Measurements from ENCODE around the gene PPARG. TPM values are rescaled to one million over a fixed set of nuclear protein-coding genes. Genes with fewer than 3 reads are reported as not detected.
"Not testable (repeated sequence)": the region's sequence is repeated elsewhere in the genome, so short reads cannot be mapped to it uniquely, and the experiment has no call there.

PPARG gene
- total and polyA plus RNA-seq, 8 donors = 7.9 to 85.2 (median 29.3) TPM

DNA sequence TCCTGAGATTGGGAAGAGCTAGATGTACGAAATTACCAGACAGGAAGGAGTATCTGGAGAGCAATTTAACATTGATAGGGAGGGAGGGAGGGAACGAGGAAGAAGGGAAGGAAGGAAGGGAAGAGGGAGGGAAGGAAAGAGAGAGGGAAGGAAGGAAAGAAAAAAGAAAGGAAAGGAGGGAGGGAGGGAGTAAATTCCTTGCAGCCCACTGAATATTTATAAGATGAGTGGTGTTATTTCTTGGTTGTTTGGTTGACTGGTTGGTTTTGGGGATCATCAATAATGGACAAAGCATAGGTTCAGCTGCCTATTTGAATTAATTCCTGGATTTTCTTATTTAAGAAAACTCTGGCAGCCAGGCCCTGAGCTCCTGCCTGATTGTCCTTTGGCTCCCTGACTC lies 179.9 kb downstream of the PPARG start:
- 70 to 77% (median 76%) methylated on average over 2 of the region's 2 CpGs for WGBS, 5 donors
- DNase-seq = no peak
- Histone ChIP-seq H3K9me3 (no peaks in the 10 kb centered on the region), H3K4me3 (no peak overlapping the region), H3K27me3 (no peaks in the 10 kb centered on the region), H3K36me3 (no peaks in the 10 kb centered on the region), H3K27ac (no peak overlapping the region), H3K4me1 (no peaks in the 10 kb centered on the region)
- TF ChIP-seq, protein P1, sequence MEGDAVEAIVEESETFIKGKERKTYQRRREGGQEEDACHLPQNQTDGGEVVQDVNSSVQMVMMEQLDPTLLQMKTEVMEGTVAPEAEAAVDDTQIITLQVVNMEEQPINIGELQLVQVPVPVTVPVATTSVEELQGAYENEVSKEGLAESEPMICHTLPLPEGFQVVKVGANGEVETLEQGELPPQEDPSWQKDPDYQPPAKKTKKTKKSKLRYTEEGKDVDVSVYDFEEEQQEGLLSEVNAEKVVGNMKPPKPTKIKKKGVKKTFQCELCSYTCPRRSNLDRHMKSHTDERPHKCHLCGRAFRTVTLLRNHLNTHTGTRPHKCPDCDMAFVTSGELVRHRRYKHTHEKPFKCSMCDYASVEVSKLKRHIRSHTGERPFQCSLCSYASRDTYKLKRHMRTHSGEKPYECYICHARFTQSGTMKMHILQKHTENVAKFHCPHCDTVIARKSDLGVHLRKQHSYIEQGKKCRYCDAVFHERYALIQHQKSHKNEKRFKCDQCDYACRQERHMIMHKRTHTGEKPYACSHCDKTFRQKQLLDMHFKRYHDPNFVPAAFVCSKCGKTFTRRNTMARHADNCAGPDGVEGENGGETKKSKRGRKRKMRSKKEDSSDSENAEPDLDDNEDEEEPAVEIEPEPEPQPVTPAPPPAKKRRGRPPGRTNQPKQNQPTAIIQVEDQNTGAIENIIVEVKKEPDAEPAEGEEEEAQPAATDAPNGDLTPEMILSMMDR (IDR thresholded peaks at IDR 0.05) = no peak
- TF ChIP-seq EP300 (IDR thresholded peaks at IDR 0.05) (no peak), POLR2AphosphoS5 (IDR thresholded peaks at IDR 0.05) (no peak), POLR2A (IDR thresholded peaks at IDR 0.05) (no peak)
- intact Hi-C loops (cut with DNase I; ENCODE audit: low total_unique reads) = no loop called here

GRCh38 chr3:12469222-12469621 lies 180.4 kb downstream of the PPARG start:
- H3K4me3 ChIP-seq; H3K36me3 ChIP-seq; H3K27ac ChIP-seq; DNase-seq; H3K4me1 ChIP-seq; H3K27me3 ChIP-seq; H3K9me3 ChIP-seq; intact Hi-C loops (cut with DNase I; ENCODE audit: low total_unique reads): not testable (repeated sequence)
- 69 to 98% (median 89%) methylated on average over 7 of the region's 7 CpGs for WGBS, 5 donors

DNA sequence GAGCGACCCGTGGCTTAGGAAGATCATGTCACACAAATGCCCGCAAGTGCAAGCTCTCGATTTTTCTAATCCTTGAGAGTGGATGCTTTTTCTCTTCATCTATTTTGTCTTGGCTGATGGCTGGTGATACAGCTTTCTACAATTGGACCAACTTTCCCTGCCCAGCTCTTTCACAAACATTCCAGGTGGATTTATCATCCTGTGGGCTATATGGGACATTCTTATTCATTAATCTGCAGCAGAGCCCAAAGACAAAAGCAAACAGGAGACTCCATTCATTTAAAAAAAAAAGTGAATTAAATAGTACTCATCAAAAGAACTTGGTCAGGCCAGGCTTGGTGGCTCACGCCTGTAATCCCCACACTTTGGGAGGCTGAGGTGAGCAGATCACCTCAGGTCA lies 181.2 kb downstream of the PPARG start:
- Histone ChIP-seq H3K4me3 (no peak overlapping the region), H3K27me3 (no peaks in the 10 kb centered on the region), H3K4me1 (no peaks in the 10 kb centered on the region), H3K9me3 (no peaks in the 10 kb centered on the region), H3K36me3 (no peaks in the 10 kb centered on the region), H3K27ac (no peak overlapping the region)
- no peak for DNase-seq
- TF ChIP-seq POLR2A (IDR thresholded peaks at IDR 0.05) (no peak), POLR2AphosphoS5 (IDR thresholded peaks at IDR 0.05) (no peak), EP300 (IDR thresholded peaks at IDR 0.05) (no peak)
- TF ChIP-seq, protein P1 (IDR thresholded peaks at IDR 0.05) = no peak
- WGBS, 5 donors = 71 to 97% (median 90%) methylated on average over 5 of the region's 5 CpGs
- intact Hi-C loops (cut with DNase I; ENCODE audit: low total_unique reads) = no loop called here

- Histone ChIP-seq H3K27me3 (no peaks in the 10 kb centered on the region), H3K36me3 (no peaks in the 10 kb centered on the region), H3K4me3 (no peak overlapping the region), H3K27ac (no peak overlapping the region), H3K4me1 (peaks cover 0 to under 1% (median 0%) of the 10 kb centered on the region in 4 donors), H3K9me3 (no peaks in the 10 kb centered on the region)
- no peak for TF ChIP-seq POLR2A (IDR thresholded peaks at IDR 0.05)
- TF ChIP-seq EP300 (IDR thresholded peaks at IDR 0.05) = no peak
- no peak for TF ChIP-seq POLR2AphosphoS5 (IDR thresholded peaks at IDR 0.05)
- TF ChIP-seq, protein P1 (IDR thresholded peaks at IDR 0.05) = no peak
- no peak for DNase-seq
- intact Hi-C loops (cut with DNase I; ENCODE audit: low total_unique reads) = no loop called here
- whole genome bisulfite sequencing, 5 donors = 77 to 99% (median 89%) methylated on average over 3 of the region's 3 CpGs
Observed at GRCh38 chr3:12470680-12471079, 181.8 kb downstream of the PPARG start.

DNA sequence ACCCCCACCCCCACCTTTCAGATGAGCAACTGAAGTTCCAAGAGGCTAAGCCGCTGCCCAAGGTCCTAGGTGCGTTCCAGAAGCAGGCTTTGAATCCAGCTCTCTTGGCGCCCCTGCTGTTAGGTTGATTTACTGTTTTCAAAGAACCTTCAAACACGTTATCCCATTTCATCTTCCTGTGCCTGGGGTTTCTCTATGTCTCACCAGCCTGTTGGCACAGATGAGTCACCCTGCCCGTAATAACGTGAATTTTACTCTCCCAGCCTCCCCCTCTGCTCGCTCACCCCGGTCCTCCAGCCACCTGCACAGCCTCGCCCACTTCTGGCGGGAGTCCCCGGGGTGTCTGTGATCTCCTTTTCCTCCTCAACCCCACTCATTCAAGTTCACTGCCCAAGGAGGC lies 182.4 kb downstream of the PPARG start:
- peaks cover 0 to 6% (median 2%) of the 10 kb centered on the region in 4 donors for H3K4me1 ChIP-seq
- H3K4me3 ChIP-seq = no peak overlapping the region
- no peaks in the 10 kb centered on the region for H3K9me3 ChIP-seq
- intact Hi-C loops (cut with DNase I; ENCODE audit: low total_unique reads) = no loop called here
- H3K27me3 ChIP-seq = no peaks in the 10 kb centered on the region
- TF ChIP-seq POLR2AphosphoS5 (IDR thresholded peaks at IDR 0.05) (no peak), POLR2A (IDR thresholded peaks at IDR 0.05) (no peak), EP300 (IDR thresholded peaks at IDR 0.05) (no peak)
- TF ChIP-seq, protein P1 (IDR thresholded peaks at IDR 0.05) = no peak
- H3K27ac ChIP-seq = no peak overlapping the region
- H3K36me3 ChIP-seq = no peaks in the 10 kb centered on the region
- DNase-seq = no peak
- 63 to 82% (median 70%) methylated on average over 11 of the region's 11 CpGs for WGBS, 5 donors

Data from stomach (tissue), 9 donors.